ENCODE data around the gene FCER2.
"Not testable (repeated sequence)": the region's sequence is repeated elsewhere in the genome, so short reads cannot be mapped to it uniquely, and the experiment has no call there.

Gene FCER2

GRCh38 chr19:7645656-7646425 is 56.1 kb downstream of the FCER2 start:
- no peak overlapping the region for H3K27ac ChIP-seq
- no peak for DNase-seq
- H3K36me3 ChIP-seq (replicated peaks): no peaks in the 10 kb centered on the region
- H3K4me3 ChIP-seq (ENCODE audit: low read depth, low read length): no peak overlapping the region
- TF ChIP-seq, protein P1, sequence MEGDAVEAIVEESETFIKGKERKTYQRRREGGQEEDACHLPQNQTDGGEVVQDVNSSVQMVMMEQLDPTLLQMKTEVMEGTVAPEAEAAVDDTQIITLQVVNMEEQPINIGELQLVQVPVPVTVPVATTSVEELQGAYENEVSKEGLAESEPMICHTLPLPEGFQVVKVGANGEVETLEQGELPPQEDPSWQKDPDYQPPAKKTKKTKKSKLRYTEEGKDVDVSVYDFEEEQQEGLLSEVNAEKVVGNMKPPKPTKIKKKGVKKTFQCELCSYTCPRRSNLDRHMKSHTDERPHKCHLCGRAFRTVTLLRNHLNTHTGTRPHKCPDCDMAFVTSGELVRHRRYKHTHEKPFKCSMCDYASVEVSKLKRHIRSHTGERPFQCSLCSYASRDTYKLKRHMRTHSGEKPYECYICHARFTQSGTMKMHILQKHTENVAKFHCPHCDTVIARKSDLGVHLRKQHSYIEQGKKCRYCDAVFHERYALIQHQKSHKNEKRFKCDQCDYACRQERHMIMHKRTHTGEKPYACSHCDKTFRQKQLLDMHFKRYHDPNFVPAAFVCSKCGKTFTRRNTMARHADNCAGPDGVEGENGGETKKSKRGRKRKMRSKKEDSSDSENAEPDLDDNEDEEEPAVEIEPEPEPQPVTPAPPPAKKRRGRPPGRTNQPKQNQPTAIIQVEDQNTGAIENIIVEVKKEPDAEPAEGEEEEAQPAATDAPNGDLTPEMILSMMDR (IDR thresholded peaks at IDR 0.05; ENCODE audit: low read depth, low read length, missing control alignments): no peak
- in situ Hi-C loops (cut with HindIII; ENCODE audit: low pct_ligation_motif_present, low sequenced_read_pairs): no loop called here
- no peaks in the 10 kb centered on the region for H3K27me3 ChIP-seq (replicated peaks)

GRCh38 chr19:7645163-7645562 is 56.8 kb downstream of the FCER2 start:
- H3K27me3 ChIP-seq (replicated peaks): no peaks in the 10 kb centered on the region
- no peak for DNase-seq
- no peak overlapping the region for H3K4me3 ChIP-seq (ENCODE audit: low read depth, low read length)
- in situ Hi-C loops (cut with HindIII; ENCODE audit: low pct_ligation_motif_present, low sequenced_read_pairs): no loop called here
- TF ChIP-seq, protein P1 (IDR thresholded peaks at IDR 0.05; ENCODE audit: low read depth, low read length, missing control alignments): no peak
- no peak overlapping the region for H3K27ac ChIP-seq
- H3K36me3 ChIP-seq (replicated peaks): no peaks in the 10 kb centered on the region

- no peak overlapping the region for H3K27ac ChIP-seq
- in situ Hi-C loops (cut with HindIII; ENCODE audit: low pct_ligation_motif_present, low sequenced_read_pairs): no loop called here
- TF ChIP-seq, protein P1 (IDR thresholded peaks at IDR 0.05; ENCODE audit: low read depth, low read length, missing control alignments): no peak
Observed at GRCh38 chr19:7644550-7644877, 57.4 kb downstream of the FCER2 start.

GRCh38 chr19:7643629-7644549 is 58.0 kb downstream of the FCER2 start:
- DNase-seq; H3K27ac ChIP-seq; H3K36me3 ChIP-seq (replicated peaks); H3K4me3 ChIP-seq (ENCODE audit: low read depth, low read length); in situ Hi-C loops (cut with HindIII; ENCODE audit: low pct_ligation_motif_present, low sequenced_read_pairs); H3K27me3 ChIP-seq (replicated peaks): not testable (repeated sequence)

More at GRCh38 chr19:7644550-7644877, 57.4 kb downstream of the FCER2 start:
- DNase-seq: no peak
- H3K4me3 ChIP-seq (ENCODE audit: low read depth, low read length): no peak overlapping the region
- no peaks in the 10 kb centered on the region for H3K27me3 ChIP-seq (replicated peaks)
- H3K36me3 ChIP-seq (replicated peaks): no peaks in the 10 kb centered on the region

- H3K36me3 ChIP-seq (replicated peaks): no peaks in the 10 kb centered on the region
- TF ChIP-seq, protein P1 (IDR thresholded peaks at IDR 0.05; ENCODE audit: low read depth, low read length, missing control alignments): no peak
- no peak overlapping the region for H3K4me3 ChIP-seq (ENCODE audit: low read depth, low read length)
Observed at GRCh38 chr19:7643031-7643415, 58.9 kb downstream of the FCER2 start.

DNA sequence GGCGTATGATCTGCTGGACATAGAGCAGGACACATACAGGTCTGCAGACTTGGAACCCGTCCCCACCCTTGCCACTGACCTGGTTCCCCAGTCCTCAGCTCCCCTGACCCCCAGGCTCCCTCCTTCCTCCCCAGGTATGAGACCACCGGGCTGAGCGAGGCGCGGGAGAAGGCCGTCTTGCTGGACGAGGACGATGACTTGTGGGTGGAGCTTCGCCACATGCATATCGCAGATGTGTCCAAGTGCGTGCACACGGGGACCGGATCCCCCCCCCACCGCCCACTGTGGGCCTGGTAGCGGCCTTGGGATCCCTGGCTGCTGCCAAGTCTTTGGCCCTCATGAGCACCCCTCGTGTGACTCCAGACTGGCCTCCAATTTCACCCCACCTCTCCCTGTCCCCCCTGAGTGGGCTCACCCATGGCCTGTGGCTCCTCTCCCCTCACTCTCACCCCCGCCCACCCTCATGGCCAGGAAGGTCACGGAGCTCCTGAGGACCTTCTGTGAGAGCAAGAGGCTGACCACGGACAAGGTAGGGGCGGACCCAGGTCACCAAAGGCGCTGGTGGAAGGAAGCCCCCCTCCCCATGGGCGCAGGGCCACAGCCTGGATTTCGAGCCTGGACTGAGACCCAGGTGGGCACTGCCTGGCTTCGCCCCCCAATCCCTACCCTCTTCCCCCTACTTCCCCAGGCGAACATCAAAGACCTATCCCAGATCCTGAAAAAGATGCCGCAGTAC is 59.5 kb downstream of the FCER2 start:
- no peak overlapping the region for H3K4me3 ChIP-seq (ENCODE audit: low read depth, low read length)
- in situ Hi-C loops (cut with HindIII; ENCODE audit: low pct_ligation_motif_present, low sequenced_read_pairs): no loop called here

More at GRCh38 chr19:7643031-7643415, 58.9 kb downstream of the FCER2 start:
- no peak overlapping the region for H3K27ac ChIP-seq
- no peak for DNase-seq
- H3K27me3 ChIP-seq (replicated peaks): no peaks in the 10 kb centered on the region
- in situ Hi-C loops (cut with HindIII; ENCODE audit: low pct_ligation_motif_present, low sequenced_read_pairs): no loop called here

More for the DNA sequence above, 59.5 kb downstream of the FCER2 start:
- H3K27me3 ChIP-seq (replicated peaks): no peaks in the 10 kb centered on the region
- no peak for DNase-seq
- H3K27ac ChIP-seq: no peak overlapping the region
- no peaks in the 10 kb centered on the region for H3K36me3 ChIP-seq (replicated peaks)
- TF ChIP-seq, protein P1 (IDR thresholded peaks at IDR 0.05; ENCODE audit: low read depth, low read length, missing control alignments): no peak
